ENCODE data around the gene EPHB3.

The EPHB3 gene

DNA sequence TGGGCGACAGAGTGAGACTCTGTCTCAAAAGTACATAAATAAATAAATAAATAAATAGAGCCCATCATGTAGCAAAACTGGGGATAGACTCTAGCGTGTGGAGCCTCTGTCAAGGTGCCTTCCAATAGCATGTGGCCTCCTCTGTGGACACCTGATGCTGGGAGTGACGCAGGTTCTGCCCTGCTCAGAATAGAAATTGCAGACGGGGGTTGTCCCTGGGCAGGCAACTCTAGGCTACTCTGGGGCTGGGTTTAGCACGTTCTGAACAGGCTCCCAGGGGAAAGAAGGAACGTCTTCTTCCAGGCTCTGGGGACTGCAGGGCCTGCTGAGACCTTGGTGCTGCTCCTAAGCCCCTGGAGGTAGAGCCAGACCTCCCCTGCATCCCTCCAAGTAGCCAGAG lies 65.3 kb downstream of the EPHB3 start:
- no peak for DNase-seq (ENCODE audit: low read depth)

DNA sequence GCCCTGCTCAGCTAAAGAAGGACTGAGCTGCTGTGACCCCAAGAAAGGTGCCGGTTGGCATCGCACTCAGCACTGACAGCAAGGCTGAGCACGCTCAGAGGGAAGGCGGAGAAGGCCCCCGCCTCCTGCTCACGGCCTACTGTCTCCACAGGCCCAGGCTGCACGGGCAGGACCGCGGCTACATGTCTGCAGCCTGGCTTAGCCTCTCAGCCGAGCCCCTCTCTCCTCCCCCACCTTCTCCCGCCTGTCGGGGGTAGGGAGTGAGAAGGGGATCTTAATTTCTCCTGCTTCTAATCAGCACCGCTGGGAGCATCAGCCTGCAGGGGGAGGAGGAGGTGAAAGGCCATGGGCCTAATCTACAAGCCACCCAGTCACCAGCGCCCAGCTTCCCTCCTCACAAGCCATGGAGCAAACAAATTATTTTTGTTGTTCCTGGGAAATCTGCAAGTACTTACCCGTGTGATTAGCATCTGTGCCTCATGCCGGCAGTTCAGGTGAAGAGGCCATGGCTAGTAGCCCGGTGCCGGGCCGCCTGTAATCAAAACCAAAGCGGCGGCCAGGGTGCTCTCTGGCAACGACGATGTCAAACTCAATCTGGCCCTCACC lies 68.1 kb downstream of the EPHB3 start:
- DNase-seq (ENCODE audit: low read depth), result no peak

DNA sequence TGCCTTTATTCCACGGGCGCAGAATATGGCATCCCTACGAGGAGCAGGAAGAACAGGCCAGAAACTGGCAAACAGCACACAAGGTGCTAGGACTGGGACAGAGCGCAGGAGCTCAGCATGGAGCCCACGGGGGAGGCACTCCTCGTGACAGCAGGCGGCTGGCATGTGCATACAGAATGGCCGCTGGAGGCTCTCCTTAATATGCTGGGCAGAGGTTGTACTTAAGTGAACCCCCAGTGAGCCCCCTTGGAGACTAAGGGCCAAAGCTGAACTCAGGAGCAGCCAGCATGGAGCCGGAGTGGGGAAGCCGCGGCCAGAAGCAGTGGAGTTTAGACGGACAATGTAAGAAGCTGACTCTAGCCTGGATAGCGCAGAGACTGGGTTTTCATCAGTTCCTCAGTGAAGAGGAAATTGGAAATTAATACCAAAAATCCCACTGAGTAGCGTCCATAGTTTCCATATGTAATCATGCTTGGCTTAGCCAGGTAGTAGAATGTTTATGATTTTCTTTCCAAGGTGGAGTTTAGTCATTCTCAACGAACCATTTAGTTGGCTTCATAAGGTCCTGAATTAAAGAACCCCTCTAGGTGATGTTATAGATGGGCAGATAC lies 69.4 kb downstream of the EPHB3 start:
- DNase-seq (ENCODE audit: low read depth), result no peak

DNA sequence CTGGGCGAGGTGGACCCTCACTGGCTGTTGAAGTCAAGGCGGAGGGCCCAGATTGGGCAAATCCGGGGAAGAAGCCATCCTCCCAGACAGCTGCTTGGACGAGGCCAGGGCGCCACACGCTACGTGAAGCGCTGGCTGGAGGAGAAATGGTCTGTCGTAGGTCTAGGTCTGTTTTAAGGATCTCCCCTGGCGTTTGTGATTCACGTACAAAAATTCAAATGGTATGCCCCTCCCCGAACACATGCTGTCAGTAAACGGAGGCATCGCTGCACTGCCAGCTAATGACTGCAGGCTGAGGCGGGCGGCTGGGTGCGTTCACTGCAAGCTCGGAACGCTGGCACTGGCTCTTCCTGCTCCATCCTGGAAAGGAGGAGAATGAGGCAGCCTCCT lies 69.9 kb downstream of the EPHB3 start:
- DNase-seq (ENCODE audit: low read depth), result no peak

All from T follicular helper cell (primary cell).